Neural cell (in vitro differentiated cells): Measurements from ENCODE around the gene DALRD3. TPM values are rescaled to one million over a fixed set of nuclear protein-coding genes. Genes with fewer than 3 reads are reported as not detected.

Experiments used
- H2AFZ ChIP-seq: fragments of 200-600, 300-800 bp; sonication (generic), shearing (Covaris generic); 2 replicates; pipeline ENCODE4 v1.6.0; 2014; ENCODE audit warnings: low read depth, mild to moderate bottlenecking, antibody characterized with exemption, low read length, moderate library complexity
- H3F3A ChIP-seq: fragments of 200-600 bp; shearing (Covaris generic); 2 replicates; pipeline ENCODE4 v1.6.1; 2016; ENCODE audit warnings: mild to moderate bottlenecking, moderate library complexity, mixed read lengths, antibody characterized with exemption, low read length; ENCODE audit not compliant: insufficient read depth, poor library complexity, severe bottlenecking
- H3K27ac ChIP-seq: fragments of 200-600, 300-800 bp; sonication (generic), shearing (Covaris generic); 2 replicates; pipeline ENCODE4 v1.5.1; 2014; ENCODE audit warnings: mild to moderate bottlenecking, low read length, moderate library complexity
- H3K27me3 ChIP-seq: fragments of 300-800, 200-600 bp; sonication (generic), shearing (Covaris generic); 2 replicates; pipeline ENCODE4 v1.6.0; 2014; ENCODE audit warnings: mild to moderate bottlenecking, low read depth, low read length, moderate library complexity; ENCODE audit not compliant: insufficient read depth
- H3K36me3 ChIP-seq: fragments of 300-800, 200-600 bp; sonication (generic), shearing (Covaris generic); 2 replicates; pipeline ENCODE4 v1.5.1; 2014; ENCODE audit warnings: mild to moderate bottlenecking, antibody characterized with exemption, low read length, moderate library complexity; ENCODE audit not compliant: insufficient read depth
- H3K4me2 ChIP-seq: fragments of 300-800, 200-600 bp; sonication (generic), shearing (Covaris generic); 2 replicates; pipeline ENCODE4 v1.6.0; 2014; ENCODE audit warnings: mild to moderate bottlenecking, low read length
- H3K4me3 ChIP-seq: fragments of 300-800, 200-600 bp; sonication (generic), shearing (Covaris generic); 2 replicates; pipeline ENCODE4 v1.5.1; 2014; ENCODE audit warnings: mild to moderate bottlenecking, low read length, moderate library complexity
- H3K79me2 ChIP-seq: fragments of 200-600 bp; shearing (Covaris generic); replicated peaks from 2 replicates; pipeline ENCODE4 v1.6.0; 2014; ENCODE audit warnings: mild to moderate bottlenecking, low read length, moderate library complexity; ENCODE audit not compliant: insufficient read depth
- H3K9ac ChIP-seq: fragments of 300-800, 200-600 bp; sonication (generic), shearing (Covaris generic); 2 replicates; pipeline ENCODE4 v1.6.1; 2016; ENCODE audit warnings: mild to moderate bottlenecking, low read length, mixed read lengths
- H3K9me2 ChIP-seq: fragments of 200-600 bp; shearing (Covaris generic); 2 replicates; pipeline ENCODE4 v1.6.1; 2016; ENCODE audit warnings: mild to moderate bottlenecking, low read length, mixed read lengths; ENCODE audit not compliant: insufficient read depth
- H3K9me3 ChIP-seq: fragments of 200-600, 300-800 bp; sonication (generic), shearing (Covaris generic); 2 replicates; pipeline ENCODE4 v1.6.1; 2016; ENCODE audit warnings: mild to moderate bottlenecking, mixed run types, low read length, moderate library complexity, mixed read lengths
- H4K20me1 ChIP-seq: fragments of 200-600 bp; shearing (Covaris generic); 2 replicates; pipeline ENCODE4 v1.6.1; 2016; ENCODE audit warnings: mild to moderate bottlenecking, mixed run types; ENCODE audit not compliant: insufficient read depth
- CTCF ChIP-seq: fragments of 450-650 bp; IDR thresholded peaks from 2 replicates; pipeline ENCODE4 v1.5.1; 2014; ENCODE audit warnings: antibody characterized with exemption, mild to moderate bottlenecking, moderate library complexity; ENCODE audit not compliant: poor library complexity, severe bottlenecking
- EP300 ChIP-seq: fragments of 450-650 bp; conservative IDR thresholded peaks from 2 replicates; pipeline ENCODE4 v1.6.1; 2014; ENCODE audit warnings: antibody characterized with exemption, mild to moderate bottlenecking, moderate library complexity; ENCODE audit not compliant: poor library complexity, severe bottlenecking
- EZH2 ChIP-seq: fragments of 200-600, 300-800 bp; shearing (Covaris generic), sonication (generic); IDR thresholded peaks from 2 replicates; pipeline ENCODE4 v1.6.1; 2014; ENCODE audit warnings: antibody characterized with exemption, low read length, borderline replicate concordance, mild to moderate bottlenecking; ENCODE audit not compliant: insufficient read depth, poor library complexity, severe bottlenecking
- MXI1 ChIP-seq: fragments of 450-650 bp; conservative IDR thresholded peaks from 2 replicates; pipeline ENCODE4 v1.6.1; 2014; ENCODE audit warnings: antibody characterized with exemption, mild to moderate bottlenecking; ENCODE audit not compliant: poor library complexity, severe bottlenecking
- POLR2AphosphoS5 ChIP-seq: IDR thresholded peaks from 2 replicates; pipeline ENCODE4 v1.6.1; 2012
- RAD21 ChIP-seq: fragments of 450-650 bp; conservative IDR thresholded peaks from 2 replicates; pipeline ENCODE4 v1.6.1; 2014; ENCODE audit warnings: antibody characterized with exemption, mild to moderate bottlenecking, moderate library complexity
- REST ChIP-seq: IDR thresholded peaks from 2 replicates; pipeline ENCODE4 v1.6.1; 2012; ENCODE audit warnings: borderline replicate concordance
- SMC3 ChIP-seq: fragments of 450-650 bp; conservative IDR thresholded peaks from 2 replicates; pipeline ENCODE4 v1.6.1; 2014; ENCODE audit warnings: antibody characterized with exemption, mild to moderate bottlenecking, moderate library complexity; ENCODE audit not compliant: poor library complexity
- TAF1 ChIP-seq: IDR thresholded peaks from 2 replicates; pipeline ENCODE4 v1.6.1; 2012; ENCODE audit warnings: low read depth
- polyA plus RNA-seq: library from polyadenylated mRNA; depleted of rRNA; stranded (reverse); fragments of >200 nt; gene quantifications from 2 replicates; pipeline ENCODE4 v1.2.3, GENCODE V29; 2014

The DALRD3 gene
- polyA plus RNA-seq, 1 donor from 2014 or later = 121 TPM

GRCh38 chr3:48984663-48985062 lies 33.7 kb downstream of the DALRD3 start:
- Histone ChIP-seq H3K4me3 (no peak overlapping the region), H3K27me3 (no peaks in the 10 kb centered on the region), H3K9me2 (no peaks in the 10 kb centered on the region), H2AFZ (no peak overlapping the region), H3K27ac (no peak overlapping the region), H4K20me1 (no peaks in the 10 kb centered on the region), H3K36me3 (no peaks in the 10 kb centered on the region), H3K79me2 (no peaks in the 10 kb centered on the region), H3K9ac (no peak overlapping the region), H3F3A (peaks cover 6% of the 10 kb centered on the region), H3K4me2 (no peak overlapping the region), H3K9me3 (no peaks in the 10 kb centered on the region)
- no peak for TF ChIP-seq MXI1
- no peak for TF ChIP-seq RAD21
- no peak for TF ChIP-seq CTCF
- no peak for TF ChIP-seq POLR2AphosphoS5

- no peak overlapping the region for H3K9ac ChIP-seq
- no peak overlapping the region for H3K4me3 ChIP-seq
- H3K4me2 ChIP-seq = no peak overlapping the region
- no peaks in the 10 kb centered on the region for H3K27me3 ChIP-seq
- no peak for TF ChIP-seq EZH2
- no peak for TF ChIP-seq SMC3
- no peak for TF ChIP-seq EP300
- no peak for TF ChIP-seq POLR2AphosphoS5
- TF ChIP-seq REST = no peak
- no peak for TF ChIP-seq TAF1
- TF ChIP-seq RAD21 = no peak
- no peak for TF ChIP-seq CTCF
- no peak for TF ChIP-seq MXI1
- no peaks in the 10 kb centered on the region for H3K9me2 ChIP-seq
- H4K20me1 ChIP-seq = no peaks in the 10 kb centered on the region
- H2AFZ ChIP-seq = no peak overlapping the region
- no peak overlapping the region for H3K27ac ChIP-seq
- H3F3A ChIP-seq = no peaks in the 10 kb centered on the region
- no peaks in the 10 kb centered on the region for H3K36me3 ChIP-seq
- no peaks in the 10 kb centered on the region for H3K79me2 ChIP-seq
- no peaks in the 10 kb centered on the region for H3K9me3 ChIP-seq
These were observed 35.3 kb downstream of the DALRD3 start for GRCh38 chr3:48983096-48983495.
